Sigmoid colon (tissue), 4 donors: ENCODE measurements around the gene CBX6.

Experiments
- POLR2A ChIP-seq, 2 donors: fragments of 450-650 bp; IDR thresholded peaks; one replicate each; pipeline ENCODE4 v1.6.1; 2016; ENCODE audit warnings: antibody characterized with exemption in 2 of 2, mild to moderate bottlenecking in 2 of 2, moderate library complexity in 2 of 2
- POLR2AphosphoS5 ChIP-seq, 4 donors: sonication (generic); formaldehyde crosslinking; IDR thresholded peaks; one replicate each; pipeline ENCODE4 v1.6.1; 2017; ENCODE audit warnings: antibody characterized with exemption in 4 of 4
- TF ChIP-seq, protein P1 (sequence below), 4 experiments: fragments of 450-650 bp in 3 of 4; fragments of 200-600 bp in 1 of 4; IDR thresholded peaks; one replicate each; pipeline ENCODE4 v1.5.1; 2016 to 2019; ENCODE audit warnings: antibody characterized with exemption in 4 of 4, mild to moderate bottlenecking in 3 of 4, moderate library complexity in 2 of 4

DNA sequence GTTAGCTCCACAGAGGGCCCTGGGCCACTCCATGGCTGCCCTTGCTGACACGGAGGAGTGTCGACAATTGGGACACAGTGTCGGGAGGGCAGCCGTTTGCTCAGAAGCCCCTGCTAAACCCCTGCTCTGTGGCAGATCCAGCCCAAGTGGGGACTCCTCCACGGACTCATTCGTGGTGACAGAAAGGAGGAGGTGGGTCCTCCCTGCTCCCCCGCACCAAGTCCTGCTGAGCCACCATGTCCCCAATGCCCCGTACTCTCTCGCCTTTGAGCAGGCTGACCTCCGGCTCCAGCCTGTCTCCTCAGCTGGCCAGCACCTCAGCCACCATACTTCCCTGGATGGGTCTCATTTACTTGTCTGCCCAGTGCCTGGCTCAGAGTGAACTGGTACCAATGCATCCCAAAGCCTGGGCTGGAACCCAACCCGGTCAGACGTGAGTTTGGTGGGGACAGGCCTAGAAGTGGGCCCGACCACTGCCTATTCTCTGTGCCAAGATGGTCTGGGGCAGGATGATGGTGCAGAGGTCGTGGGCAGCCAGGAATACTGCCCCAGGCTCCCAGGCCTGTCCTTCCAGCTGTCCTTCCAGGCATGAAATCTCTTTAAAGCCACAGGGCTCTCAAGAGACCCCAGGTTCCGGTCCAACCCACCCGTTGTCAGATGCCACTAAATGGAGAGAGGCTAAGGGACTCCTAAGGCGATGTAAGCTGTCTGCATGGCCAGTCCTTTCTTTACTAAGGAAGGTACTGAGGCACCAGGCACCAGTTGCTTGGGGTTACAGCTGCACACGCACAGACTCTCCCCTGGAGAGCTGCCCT lies 4.3 kb downstream of the CBX6 start:
- TF ChIP-seq, protein P1, sequence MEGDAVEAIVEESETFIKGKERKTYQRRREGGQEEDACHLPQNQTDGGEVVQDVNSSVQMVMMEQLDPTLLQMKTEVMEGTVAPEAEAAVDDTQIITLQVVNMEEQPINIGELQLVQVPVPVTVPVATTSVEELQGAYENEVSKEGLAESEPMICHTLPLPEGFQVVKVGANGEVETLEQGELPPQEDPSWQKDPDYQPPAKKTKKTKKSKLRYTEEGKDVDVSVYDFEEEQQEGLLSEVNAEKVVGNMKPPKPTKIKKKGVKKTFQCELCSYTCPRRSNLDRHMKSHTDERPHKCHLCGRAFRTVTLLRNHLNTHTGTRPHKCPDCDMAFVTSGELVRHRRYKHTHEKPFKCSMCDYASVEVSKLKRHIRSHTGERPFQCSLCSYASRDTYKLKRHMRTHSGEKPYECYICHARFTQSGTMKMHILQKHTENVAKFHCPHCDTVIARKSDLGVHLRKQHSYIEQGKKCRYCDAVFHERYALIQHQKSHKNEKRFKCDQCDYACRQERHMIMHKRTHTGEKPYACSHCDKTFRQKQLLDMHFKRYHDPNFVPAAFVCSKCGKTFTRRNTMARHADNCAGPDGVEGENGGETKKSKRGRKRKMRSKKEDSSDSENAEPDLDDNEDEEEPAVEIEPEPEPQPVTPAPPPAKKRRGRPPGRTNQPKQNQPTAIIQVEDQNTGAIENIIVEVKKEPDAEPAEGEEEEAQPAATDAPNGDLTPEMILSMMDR (IDR thresholded peaks at IDR 0.05), result no peak
- no peak for TF ChIP-seq POLR2A (IDR thresholded peaks at IDR 0.05)
- TF ChIP-seq POLR2AphosphoS5 (IDR thresholded peaks at IDR 0.05), result no peak
